Chondrocyte (in vitro differentiated cells): Measurements from ENCODE around the gene CMPK1. TPM values are rescaled to one million over a fixed set of nuclear protein-coding genes. Genes with fewer than 3 reads are reported as not detected.
A peak's percentile ranks its signal among the peaks of the same experiment; 100 is the strongest.

Experiments
- DNase-seq: peaks from one replicate; pipeline ENCODE4 v3.0.0; 2021; ENCODE audit warnings: mixed read lengths, low spot score
- H3K27ac Mint-ChIP-seq: one replicate; pipeline ENCODE4 v1.8.0; 2021; ENCODE audit warnings: mild to moderate bottlenecking, moderate library complexity, mixed read lengths; ENCODE audit not compliant: unreplicated experiment
- H3K27me3 Mint-ChIP-seq: 2 replicates; pipeline ENCODE4 v1.8.0; 2021; ENCODE audit warnings: low read depth, mixed read lengths
- H3K36me3 Mint-ChIP-seq: 2 replicates; pipeline ENCODE4 v1.8.0; 2021; ENCODE audit warnings: low read depth, mixed read lengths
- H3K4me1 Mint-ChIP-seq: 2 replicates; pipeline ENCODE4 v1.8.0; 2021; ENCODE audit warnings: low read depth, mild to moderate bottlenecking, mixed read lengths
- H3K4me3 Mint-ChIP-seq: one replicate; pipeline ENCODE4 v1.8.0; 2021; ENCODE audit warnings: mild to moderate bottlenecking, moderate library complexity, mixed read lengths; ENCODE audit not compliant: unreplicated experiment
- H3K9me3 Mint-ChIP-seq: 2 replicates; pipeline ENCODE4 v1.8.0; 2021; ENCODE audit warnings: low read depth, mixed read lengths
- total RNA-seq: library from RNA; stranded (reverse); gene quantifications from 3 replicates; pipeline ENCODE4 v1.2.1, GENCODE V29; 2021
- TF ChIP-seq, protein P1 (sequence below): fragments of 200-600 bp; sonication (generic); IDR thresholded peaks from 2 replicates; pipeline ENCODE4 v1.5.0; 2021; ENCODE audit warnings: antibody characterized with exemption, mild to moderate bottlenecking, moderate library complexity

The CMPK1 gene
- total RNA-seq, 1 donor from 2014 or later, result 135 TPM

DNA sequence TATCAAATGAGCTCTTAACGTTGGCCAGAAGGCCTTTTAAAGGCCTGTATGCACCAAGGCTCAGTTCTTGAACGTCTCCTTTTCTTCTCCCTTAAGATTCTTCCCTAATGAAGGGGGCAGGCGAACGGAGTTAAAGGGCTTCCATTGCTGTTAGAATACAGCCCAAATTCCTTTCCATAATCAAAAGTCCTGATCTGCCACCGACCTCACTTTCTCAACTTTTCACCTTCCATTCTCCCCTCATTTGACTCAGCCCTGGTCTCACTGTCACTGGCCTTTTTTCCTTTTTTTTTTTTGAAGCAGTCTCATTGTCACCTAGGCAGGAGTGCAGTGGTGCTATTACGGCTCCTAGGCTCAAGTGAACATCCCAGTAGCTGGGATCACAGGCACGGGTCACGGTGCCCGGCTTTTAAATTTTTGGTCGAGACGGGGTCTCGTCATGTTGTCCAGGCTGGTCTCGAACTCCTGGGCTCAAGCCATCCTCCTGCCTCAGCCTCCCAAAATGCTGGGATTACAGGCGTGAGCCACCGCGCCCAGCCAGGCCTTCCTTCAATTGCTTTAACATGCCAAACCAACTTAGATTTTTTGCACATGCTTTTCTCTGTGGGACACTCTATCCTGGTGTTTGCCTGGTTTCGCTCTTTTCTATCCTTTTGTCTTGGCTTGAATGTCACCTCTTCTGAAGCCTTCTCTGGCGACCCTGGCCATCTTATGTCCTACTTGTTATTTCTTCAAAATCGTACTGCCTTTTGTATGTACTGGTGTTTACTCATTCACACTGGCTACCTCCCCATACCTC is 612 bp upstream of the CMPK1 start:
- TF ChIP-seq, protein P1, sequence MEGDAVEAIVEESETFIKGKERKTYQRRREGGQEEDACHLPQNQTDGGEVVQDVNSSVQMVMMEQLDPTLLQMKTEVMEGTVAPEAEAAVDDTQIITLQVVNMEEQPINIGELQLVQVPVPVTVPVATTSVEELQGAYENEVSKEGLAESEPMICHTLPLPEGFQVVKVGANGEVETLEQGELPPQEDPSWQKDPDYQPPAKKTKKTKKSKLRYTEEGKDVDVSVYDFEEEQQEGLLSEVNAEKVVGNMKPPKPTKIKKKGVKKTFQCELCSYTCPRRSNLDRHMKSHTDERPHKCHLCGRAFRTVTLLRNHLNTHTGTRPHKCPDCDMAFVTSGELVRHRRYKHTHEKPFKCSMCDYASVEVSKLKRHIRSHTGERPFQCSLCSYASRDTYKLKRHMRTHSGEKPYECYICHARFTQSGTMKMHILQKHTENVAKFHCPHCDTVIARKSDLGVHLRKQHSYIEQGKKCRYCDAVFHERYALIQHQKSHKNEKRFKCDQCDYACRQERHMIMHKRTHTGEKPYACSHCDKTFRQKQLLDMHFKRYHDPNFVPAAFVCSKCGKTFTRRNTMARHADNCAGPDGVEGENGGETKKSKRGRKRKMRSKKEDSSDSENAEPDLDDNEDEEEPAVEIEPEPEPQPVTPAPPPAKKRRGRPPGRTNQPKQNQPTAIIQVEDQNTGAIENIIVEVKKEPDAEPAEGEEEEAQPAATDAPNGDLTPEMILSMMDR, result no peak
- Mint-ChIP-seq H3K9me3 (no peaks in the 10 kb centered on the region), H3K4me3 (no peak overlapping the region), H3K36me3 (no peaks in the 10 kb centered on the region), H3K4me1 (peaks cover 15% of the 10 kb centered on the region), H3K27me3 (no peaks in the 10 kb centered on the region), H3K27ac (no peak overlapping the region)
- DNase-seq, result no peak

DNA sequence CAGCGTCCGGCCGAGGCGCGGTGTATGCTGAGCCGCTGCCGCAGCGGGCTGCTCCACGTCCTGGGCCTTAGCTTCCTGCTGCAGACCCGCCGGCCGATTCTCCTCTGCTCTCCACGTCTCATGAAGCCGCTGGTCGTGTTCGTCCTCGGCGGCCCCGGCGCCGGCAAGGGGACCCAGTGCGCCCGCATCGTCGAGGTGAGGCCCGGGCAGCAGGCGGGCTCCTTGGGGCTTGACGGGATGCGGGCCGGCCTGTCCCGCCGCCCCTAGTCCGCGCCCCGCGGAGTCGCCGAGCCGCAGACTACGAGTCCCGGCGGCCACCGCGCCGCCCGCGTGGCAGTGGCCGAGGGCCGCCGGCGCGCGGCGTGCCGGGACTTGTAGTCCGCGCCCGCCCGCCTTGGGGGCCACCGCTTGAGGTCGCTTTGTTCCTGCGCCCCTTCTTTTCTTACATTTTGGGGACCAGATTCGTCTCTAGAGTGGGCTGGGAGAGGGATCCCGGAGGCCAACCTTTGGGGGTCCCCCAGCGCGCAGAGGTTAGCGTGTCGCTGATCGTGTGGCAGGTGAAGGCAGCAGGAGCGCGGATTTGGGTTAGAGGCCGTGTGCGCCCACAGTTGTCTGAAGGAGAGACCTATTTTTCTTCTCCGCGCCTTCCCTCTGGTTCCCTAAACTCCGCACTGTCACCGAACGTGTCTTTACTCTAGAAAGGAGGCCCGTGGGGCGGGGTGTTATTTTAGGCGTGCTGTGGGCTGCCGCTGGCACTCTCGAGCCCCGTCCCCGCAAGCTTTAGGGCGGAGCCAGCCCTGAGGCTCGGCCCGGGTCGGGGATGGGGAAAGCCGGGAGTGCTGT is 553 bp downstream of the CMPK1 start:
- no peak for DNase-seq
- no peaks in the 10 kb centered on the region for H3K36me3 Mint-ChIP-seq
- H3K27ac Mint-ChIP-seq, result peak overlapping the region; percentile 98
- TF ChIP-seq, protein P1, result peak; percentile 59
- H3K9me3 Mint-ChIP-seq, result no peaks in the 10 kb centered on the region
- H3K27me3 Mint-ChIP-seq, result no peaks in the 10 kb centered on the region
- peak overlapping the region; percentile 93 for H3K4me3 Mint-ChIP-seq
- peaks cover 24% of the 10 kb centered on the region for H3K4me1 Mint-ChIP-seq

DNA sequence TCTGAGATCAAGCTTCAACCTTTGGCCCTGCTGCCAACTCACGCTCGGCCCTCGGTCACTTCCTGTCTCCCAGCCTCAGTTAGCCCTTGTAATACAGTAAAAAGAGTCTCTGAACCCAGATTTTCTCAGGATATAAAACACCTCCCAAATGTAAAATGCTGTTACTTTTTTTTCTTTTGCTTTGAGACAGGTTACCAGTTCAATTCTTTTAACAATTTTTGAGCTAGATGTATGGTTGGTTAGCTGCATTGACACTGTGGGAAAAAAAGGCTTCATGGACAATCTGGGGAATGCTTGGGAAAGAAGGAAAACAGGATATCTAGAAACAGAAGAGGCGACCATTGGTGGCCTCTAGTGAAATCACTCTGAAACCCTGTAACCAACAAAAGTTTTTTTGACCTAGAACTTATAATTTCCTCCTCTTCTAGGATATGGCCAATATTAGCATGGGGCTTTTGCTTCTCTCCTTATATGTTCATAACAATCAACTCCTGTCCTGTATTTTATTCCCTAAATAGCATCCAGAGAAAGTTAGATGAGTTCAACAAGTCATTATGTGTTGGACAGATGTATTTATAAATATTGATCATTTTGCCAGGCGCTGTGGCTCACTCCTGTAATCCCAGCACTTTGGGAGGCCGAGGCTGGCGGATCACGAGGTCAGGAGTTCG is 1.3 kb downstream of the CMPK1 start:
- H3K4me3 Mint-ChIP-seq, result peak overlapping the region; percentile 93

DNA sequence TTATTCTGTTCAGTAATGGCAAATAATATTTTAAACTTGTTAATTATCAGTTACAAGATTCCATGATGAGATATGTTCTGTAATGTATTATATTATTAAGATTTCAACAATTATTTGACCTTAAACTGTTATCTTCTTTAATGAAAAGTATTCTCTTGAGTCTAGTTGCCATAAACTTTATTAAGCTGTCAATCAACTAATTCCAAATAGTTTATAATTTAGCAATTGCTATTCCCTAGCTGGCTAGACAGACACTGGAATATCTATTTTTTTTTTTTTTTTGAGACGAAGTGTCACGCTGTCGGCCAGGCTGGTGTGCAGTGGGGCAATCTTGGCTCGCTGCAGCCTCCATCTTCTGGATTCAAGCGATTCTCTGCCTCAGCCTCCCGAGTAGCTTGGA is 3.8 kb downstream of the CMPK1 start:
- Mint-ChIP-seq H3K4me1 (peaks cover 32% of the 10 kb centered on the region), H3K36me3 (peaks cover 2% of the 10 kb centered on the region), H3K4me3 (no peak overlapping the region), H3K27me3 (no peaks in the 10 kb centered on the region), H3K9me3 (no peaks in the 10 kb centered on the region), H3K27ac (peak overlapping the region; percentile 27)
- DNase-seq, result no peak
- TF ChIP-seq, protein P1, result no peak

More for the DNA sequence above, 1.3 kb downstream of the CMPK1 start:
- peak overlapping the region; percentile 98 for H3K27ac Mint-ChIP-seq
- no peak for DNase-seq
- H3K27me3 Mint-ChIP-seq, result no peaks in the 10 kb centered on the region
- no peaks in the 10 kb centered on the region for H3K9me3 Mint-ChIP-seq
- TF ChIP-seq, protein P1, result no peak
- no peaks in the 10 kb centered on the region for H3K36me3 Mint-ChIP-seq
- peaks cover 29% of the 10 kb centered on the region for H3K4me1 Mint-ChIP-seq
